GM10266 (cell line): ENCODE data around the gene CTSD.
"Not testable (repeated sequence)": the region's sequence is repeated elsewhere in the genome, so short reads cannot be mapped to it uniquely, and the experiment has no call there.

Experiments used
- DNase-seq: peaks from one replicate; pipeline ENCODE4 v3.0.0; 2012; ENCODE audit errors: extremely low spot score
- CTCF ChIP-seq: IDR thresholded peaks from 2 replicates; pipeline ENCODE4 v1.5.1; 2012; ENCODE audit warnings: mild to moderate bottlenecking, low read depth; ENCODE audit not compliant: control insufficient read depth, insufficient read depth; ENCODE audit errors: missing control alignments

The CTSD gene

GRCh38 chr11:1771273-1771672, 7.5 kb upstream of the CTSD start:
- no peak for TF ChIP-seq CTCF

DNA sequence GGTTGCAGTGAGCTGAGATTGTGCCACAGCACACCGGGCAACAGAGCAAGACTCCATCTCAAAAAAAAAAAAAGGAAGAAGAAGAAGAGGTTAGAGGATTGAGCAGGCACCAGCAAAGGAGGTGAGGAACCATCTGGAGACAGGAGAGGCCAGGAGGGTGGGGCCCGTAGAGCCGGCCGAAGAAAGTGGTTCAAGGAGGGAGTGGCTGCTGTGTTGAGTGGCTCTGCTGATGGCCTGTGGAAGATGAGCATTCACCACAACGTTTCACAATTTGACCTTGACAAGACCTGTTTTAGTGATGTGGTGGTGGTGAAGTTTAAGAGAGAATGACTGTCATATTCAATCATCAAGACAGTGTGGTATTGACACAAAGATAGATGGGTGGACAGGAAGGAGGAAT, 6.8 kb upstream of the CTSD start:
- TF ChIP-seq CTCF, result no peak
- no peak for DNase-seq

More at GRCh38 chr11:1771273-1771672, 7.5 kb upstream of the CTSD start:
- DNase-seq, result no peak

DNA sequence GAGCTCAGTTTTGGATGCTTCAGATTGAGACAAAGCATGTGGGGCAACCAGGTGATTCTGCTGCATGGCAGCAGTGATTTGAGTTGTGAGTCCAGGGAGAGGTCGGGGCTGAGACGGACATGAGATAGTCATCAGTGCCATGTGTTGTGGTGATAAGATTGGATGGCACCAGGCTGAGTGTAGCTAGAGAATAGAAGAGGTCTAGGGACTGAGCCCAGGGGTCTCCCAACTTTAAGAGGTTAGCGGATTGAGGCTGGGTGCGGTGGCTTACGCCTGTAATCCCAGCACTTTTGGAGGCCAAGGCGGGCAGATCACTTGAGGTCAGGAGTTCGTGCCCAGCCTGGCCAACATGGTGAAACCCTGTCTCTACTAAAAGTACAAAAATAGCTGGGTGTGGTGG, 6.3 kb upstream of the CTSD start:
- no peak for DNase-seq
- TF ChIP-seq CTCF, result no peak

- not testable (repeated sequence) for DNase-seq
Measured at GRCh38 chr11:1769304-1769936, 5.7 kb upstream of the CTSD start.

- no peak for TF ChIP-seq CTCF
- DNase-seq, result peak; percentile 49
Measured at GRCh38 chr11:1768141-1768469, 4.4 kb upstream of the CTSD start.

- DNase-seq, result no peak
- no peak for TF ChIP-seq CTCF
Measured at GRCh38 chr11:1767399-1768140, 3.8 kb upstream of the CTSD start.

GRCh38 chr11:1766719-1767398, 3.1 kb upstream of the CTSD start:
- no peak for DNase-seq
- TF ChIP-seq CTCF, result no peak
